IPS-11a (cell line): ENCODE results near the gene ROCK2.

ENCODE experiments used
- H3K4me3 ChIP-seq: one replicate; pipeline ENCODE4 v1.5.1; 2013; ENCODE audit warnings: low read depth, low read length, control low read depth

The ROCK2 gene

DNA sequence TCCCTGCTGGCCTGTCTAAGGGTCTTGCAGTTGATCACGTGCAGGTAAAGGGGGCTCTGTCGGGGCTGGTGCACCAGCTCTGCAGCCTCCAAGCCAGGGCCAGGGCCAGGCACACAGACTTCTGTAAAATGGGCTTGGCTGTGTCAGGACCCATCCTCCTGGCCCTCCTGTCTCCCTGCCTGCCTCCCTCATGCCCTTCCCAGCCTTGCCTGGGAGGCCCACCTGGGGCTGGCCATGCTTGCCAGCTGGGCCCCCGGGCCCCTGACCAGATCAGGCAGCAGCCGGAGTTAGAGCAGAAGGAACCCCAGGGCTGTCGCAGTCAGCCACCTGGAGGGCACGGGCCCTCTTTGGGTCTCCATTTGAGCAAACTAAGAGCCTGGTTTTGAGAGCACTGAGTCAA is 187.1 kb downstream of the ROCK2 start:
- no peak overlapping the region for H3K4me3 ChIP-seq

DNA sequence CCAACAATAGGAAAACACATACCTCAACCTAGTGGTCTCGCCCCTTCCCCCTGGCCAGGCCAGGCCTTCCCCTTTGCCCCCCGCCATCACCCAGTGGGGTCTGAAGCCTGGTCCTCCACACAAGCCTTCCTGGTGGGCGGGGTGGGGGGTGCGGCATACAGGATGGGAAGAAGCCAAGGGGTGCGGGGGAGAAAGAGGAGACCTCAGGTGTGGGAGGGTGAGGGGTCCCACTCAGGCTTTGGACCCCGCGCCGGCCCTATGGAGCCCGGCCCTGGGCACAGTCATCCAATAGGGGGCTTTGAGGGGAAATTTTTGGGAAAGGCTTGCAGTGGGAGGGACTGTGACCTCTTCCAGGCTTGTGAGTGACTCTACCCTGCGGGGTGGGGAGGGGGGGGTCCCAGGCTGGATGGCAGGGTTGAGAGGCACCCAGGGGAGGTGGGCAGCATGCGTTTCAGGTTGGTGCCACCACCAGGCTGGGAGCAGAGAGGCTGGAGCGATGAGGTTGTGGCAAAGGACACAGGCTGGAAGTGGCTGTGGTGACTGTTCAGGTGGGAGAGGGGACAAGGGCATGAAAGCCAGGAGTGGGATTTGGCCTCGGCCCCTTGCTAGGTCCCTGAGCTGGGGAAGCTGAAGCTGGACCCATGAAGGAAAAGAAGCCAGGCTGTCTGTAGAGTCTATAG is 187.9 kb downstream of the ROCK2 start:
- H3K4me3 ChIP-seq, result no peak overlapping the region

DNA sequence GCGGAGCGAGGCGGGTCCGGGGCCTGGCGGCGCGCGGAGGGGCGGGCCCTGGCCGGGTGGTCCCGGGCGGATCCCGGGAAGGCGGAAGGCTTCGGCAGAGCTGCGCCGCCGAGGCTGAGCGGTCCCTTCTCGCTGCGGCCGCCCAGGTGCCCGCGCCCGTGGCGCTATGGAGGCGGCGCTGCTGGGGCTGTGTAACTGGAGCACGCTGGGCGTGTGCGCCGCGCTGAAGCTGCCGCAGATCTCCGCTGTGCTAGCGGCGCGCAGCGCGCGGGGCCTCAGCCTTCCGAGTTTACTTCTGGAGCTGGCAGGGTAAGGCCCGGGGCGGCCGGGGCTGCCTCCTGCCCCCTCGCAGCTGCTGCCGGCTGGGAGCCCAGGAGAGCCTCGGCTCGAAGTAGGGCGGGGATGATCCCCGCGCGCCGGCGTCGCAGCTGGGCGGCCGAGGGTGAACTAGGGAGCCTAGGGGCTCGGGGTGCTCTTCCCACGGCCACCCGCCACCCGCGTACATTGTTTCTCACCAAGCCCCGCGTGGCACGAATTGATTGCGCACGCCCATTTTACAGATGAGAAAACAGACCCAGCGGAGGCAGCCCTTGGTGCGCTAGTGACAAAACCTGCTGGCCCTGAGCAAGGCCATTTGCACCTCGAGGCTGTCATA is 188.9 kb downstream of the ROCK2 start, which contains the start of gene SLC66A3:
Gene SLC66A3 (plus strand): TSS at position 87 of the 655 bp plus-strand sequence. CDS start 80 bp downstream, at position 167.
- peak within 1 kb of the TSS; percentile 48 for H3K4me3 ChIP-seq

DNA sequence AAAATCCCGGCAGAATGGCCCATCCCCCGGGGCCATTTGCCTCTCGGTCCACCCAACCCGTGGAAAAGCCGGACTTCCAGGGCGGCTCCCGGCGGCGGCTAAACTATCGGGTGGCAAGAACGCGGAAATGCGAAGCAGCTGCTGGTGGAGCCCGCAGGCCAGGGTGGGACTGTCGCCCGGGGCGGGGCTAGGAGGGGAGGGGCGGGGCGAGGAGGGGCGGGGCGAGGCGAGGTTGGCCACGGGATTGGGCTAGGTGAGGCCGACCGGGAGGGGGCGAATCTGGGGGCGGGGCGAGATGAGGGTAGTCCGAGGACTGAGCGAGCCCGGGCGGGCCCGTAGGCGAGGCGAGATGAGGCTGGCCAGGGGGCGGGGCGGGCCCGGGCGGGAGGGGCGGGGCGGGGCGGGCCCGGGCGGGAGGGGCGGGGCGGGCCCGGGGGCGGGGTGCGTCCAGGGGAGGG is 189.5 kb downstream of the ROCK2 start:
- no peak overlapping the region for H3K4me3 ChIP-seq

DNA sequence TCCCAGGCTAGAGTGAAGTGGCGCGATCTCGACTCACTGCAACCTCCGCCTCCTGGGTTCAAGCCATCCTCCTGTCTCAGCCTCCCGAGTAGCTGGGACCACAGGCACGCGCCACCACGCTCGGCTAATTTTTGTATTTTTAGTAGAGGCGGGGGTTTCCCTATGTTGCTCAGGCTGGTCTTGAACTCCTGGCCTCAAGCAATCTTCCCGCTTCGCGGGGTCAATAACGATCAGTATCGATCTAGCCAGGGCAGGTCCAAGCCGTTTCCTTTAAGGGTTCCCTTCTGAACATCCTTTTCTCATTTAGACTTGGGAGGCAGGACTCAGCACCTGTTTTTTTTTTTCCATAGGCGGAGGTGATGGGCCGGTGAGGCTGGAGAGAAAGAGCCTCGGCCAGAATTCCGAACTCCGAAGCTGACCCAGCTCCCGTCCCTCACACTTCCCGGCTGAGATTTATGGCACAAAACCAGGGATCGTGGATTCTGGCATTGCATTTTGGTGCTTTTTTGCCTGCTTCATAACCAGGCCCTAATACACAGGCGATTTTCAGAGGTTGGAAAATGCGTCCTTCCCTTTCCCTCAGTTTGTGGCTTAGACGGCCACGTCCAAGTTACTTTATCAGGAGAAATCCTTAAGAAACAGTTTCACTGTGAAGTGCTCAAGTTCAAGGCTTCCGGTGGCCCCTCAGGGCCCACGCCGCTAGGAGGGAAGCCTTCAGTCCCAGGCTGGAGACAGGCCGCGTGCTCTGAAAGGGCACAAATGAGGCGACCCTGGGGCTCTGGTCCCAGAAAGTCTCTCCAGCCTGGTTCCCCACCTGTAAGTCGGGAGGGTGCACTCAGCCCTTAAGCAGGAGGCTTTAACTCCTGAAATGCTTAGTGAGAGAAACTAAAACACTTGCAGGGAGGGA is 190.2 kb downstream of the ROCK2 start:
- no peak overlapping the region for H3K4me3 ChIP-seq

DNA sequence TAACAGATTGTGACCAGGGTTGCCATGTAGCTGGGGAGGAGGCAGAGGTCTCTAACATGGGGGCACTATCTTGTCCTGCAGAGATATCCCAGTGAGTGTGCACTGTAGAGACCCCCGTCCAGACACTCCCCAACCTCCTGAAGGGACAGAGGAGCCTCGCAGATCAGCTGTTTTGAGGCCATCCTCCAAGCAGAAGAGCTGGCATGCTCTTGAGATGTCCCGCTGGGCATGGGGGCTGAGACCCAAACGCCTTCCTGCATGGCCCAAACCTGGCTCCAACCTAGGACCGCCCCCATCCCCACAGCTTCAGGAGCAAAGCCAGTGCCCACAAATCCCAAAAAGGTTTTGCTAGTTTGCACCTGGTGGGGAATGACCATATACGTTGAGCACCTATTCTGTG is 191.8 kb downstream of the ROCK2 start:
- no peak overlapping the region for H3K4me3 ChIP-seq

DNA sequence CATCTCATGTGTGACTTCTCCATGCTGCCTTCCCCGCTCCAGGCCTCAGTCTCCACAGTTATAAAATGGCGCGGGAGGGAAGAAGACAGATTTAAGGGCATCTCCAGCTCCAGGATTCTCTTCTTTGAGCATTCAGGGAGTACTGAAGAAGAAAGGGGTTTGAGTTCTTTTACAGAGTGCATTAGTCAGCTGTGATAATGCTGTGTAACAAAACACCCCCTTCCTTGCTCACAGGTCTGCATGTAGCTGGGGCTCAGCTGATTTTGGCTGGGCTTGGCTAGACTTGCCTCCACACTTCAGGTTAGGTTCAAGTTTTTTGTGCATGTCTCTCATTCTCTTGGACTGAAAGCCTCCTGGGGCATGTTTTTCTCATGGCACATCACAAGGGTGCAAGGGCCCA is 197.2 kb downstream of the ROCK2 start:
- H3K4me3 ChIP-seq, result no peak overlapping the region

DNA sequence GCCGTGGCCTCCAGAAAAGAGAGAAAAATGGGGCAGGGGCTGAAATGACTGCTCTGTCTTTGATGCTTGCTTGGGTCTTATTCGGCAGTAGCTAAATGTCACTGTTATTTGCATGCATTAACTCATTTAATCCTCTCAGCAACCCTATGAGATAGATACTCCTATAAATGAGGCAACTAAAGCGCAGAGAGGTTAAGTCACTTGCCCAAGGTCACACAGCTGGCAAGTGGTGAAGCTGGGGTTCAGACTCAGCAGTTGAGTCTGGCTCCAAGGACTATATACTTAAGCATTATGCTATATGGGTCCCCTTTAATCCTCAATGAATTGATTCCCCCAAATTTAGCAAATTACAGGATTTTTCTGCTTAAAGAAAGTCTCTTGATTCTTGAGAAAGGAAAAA is 198.4 kb downstream of the ROCK2 start:
- H3K4me3 ChIP-seq, result no peak overlapping the region

DNA sequence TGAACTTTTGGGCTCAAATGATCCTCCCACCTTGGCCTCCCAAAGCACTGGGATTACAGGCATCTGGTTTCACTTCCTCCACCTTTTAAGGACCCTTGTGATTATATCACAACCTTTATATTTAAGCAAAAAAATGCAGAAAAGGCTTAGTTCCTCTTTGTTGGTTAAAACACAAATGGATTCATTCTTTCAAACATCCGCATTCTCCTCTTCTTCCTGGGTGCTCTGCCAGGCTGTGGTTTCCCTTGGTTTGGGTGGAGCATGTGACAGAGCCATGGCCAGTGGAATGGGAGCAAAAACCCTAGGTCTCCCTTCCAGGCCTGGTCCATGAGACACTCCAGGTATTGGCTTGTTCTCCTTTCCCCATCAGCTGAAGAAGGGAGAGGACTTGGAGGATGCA is 199.1 kb downstream of the ROCK2 start:
- H3K4me3 ChIP-seq, result no peak overlapping the region

DNA sequence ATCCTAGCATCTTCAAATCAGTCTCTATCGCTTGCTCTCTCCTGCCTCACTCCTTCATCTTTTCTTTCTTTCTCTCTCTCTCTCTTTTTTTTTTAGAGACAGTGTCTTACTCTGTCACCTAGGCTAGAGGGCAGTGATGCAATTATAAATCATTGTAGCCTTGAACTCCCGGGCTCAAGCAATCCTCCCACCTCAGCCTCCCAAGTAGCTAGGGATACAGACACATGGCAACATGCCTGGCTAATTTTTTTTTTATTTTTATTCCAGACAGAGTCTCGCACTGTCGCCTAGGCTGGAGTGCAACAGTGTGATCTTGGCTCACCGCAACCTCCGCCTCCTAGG is 199.7 kb downstream of the ROCK2 start:
- no peak overlapping the region for H3K4me3 ChIP-seq

DNA sequence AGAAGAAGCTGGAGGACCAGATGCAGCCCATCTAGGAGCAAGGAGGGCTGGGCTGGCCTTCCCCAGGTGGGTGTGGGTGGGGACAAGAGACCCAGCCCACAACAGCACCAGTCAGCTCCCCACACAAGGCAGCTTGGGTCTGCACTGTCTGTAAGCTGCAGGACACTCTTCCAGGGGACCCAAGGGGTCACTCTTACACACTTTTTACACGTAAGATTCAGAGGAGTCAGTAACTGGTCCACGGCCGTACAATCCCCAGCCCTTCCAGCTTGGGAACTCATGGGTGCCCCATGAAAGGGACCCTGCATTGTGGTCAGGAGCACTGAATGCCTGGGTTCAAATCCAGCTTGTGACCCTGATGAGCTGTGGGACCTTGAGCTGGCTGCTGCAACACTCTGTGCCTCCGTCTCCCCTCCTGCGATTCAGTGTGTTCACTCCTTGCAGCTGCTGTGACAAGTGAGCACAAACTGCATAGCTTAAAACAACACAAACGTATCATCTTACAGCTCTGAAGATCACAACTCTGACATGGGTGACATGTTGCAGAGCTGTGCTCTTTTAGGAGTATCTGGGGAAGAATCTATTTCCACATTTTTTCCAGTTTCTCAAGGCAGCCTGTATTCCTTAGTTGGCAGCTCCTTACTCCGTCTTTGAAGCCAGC is 200.2 kb downstream of the ROCK2 start:
- H3K4me3 ChIP-seq, result no peak overlapping the region

DNA sequence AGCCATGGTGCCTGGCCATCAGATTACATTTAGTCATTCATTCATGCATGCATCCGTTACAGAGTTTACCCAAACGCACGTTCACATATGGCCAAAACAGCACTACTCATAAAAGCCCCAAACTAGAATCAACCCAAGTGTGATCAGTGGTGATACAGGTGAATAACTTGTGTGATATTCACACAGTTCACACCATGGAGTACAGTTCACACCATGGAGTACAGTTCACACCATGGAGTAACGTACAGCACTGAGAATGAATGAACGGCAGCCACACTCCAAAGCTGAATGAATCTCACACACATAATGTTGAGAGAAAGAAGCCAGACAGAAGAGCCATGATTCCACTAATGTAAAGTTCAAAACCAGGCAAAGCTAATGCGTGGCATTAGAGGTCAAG is 201.4 kb downstream of the ROCK2 start:
- H3K4me3 ChIP-seq, result no peak overlapping the region

DNA sequence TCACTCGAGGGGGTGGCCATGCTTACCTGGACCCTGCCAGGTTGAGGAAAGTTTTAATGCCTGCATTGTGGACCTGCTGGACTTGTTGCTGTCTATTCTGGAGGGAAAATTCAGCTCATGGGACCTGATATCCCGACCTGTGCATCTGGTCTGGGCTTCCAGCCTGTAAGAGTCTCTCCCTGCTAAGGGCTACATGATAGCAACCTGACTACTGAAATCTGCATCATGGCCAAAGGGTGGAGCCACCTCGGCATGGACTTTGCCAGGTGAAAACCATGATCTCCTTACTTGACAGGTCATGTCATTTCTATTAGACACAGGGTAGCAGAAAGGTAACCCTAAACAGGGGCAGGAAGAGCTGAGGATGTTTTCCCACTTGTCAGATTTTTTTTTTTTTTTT is 202.1 kb downstream of the ROCK2 start:
- H3K4me3 ChIP-seq, result no peak overlapping the region

DNA sequence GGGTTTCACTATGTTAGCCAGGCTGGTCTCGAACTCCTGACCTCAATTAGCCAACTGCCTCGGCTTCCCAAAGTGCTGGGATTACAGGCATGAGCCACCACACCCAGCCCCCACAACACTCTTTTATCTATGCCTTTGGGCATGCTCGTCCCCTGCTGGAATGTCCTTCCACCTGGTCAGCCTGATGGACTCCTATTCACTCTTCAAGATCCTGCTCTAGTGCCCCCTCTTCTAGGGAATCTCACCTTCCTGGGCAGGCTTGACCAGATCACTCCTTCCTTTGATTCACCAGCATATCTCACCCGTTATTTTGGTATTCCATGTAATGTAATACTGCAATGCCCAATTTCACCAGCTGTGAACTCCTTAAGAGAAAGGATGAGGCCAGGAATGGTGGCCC is 203.1 kb downstream of the ROCK2 start:
- H3K4me3 ChIP-seq, result no peak overlapping the region

DNA sequence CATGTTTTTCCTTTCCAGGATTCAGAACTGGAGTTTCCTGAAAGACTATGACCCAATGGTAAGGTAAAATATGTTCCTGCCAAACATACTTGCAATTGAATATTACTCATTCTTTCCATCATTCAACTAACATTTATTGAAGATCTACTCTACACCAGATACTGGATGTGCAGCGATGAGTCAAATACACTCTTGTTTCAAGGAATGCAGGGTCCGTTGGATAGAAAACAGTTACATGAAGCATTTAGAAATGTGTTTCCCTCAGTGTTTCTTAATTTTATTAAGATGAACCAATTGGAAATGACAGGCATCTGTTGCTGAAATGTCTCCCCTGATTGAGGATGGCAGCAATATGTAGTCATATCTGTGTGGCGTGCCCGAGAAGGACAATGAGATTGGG is 203.9 kb downstream of the ROCK2 start:
- no peak overlapping the region for H3K4me3 ChIP-seq

DNA sequence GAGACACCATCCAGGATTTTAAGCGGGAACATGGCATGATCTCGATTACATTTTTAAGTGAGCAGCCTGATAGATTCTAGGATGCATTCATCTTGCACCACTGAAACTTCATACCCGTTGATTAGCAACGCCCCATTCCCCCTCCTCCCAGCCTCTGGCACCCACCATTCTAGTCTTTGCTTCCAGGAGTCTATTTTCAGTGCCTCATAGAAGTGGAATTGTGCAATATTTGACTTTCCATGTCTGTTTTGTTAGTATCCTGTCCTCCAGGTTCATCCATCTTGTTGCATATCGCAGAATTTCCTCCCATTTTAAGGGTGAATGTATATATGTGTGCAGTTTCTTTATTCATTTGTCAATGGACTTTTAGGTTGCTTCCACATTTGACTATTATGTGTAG is 210.1 kb downstream of the ROCK2 start:
- no peak overlapping the region for H3K4me3 ChIP-seq

DNA sequence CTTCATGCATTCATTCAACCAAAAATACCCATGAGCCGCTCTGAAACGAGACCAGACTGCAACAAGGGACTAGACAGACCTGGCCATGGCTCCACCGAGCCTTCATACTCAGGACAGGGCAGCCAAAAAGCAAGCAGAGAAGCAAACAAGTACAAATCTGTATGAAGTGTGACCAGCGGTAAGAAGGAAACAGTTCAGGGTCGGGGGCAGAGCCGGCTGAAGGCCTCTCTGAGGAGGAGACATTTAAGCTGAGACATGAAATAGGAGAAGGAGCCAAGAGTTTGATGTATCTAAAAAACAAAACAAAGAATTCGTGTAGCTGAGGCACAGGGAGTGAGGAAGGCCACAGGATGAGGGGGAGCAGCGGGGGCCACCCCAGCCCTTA is 210.5 kb downstream of the ROCK2 start:
- H3K4me3 ChIP-seq, result no peak overlapping the region

DNA sequence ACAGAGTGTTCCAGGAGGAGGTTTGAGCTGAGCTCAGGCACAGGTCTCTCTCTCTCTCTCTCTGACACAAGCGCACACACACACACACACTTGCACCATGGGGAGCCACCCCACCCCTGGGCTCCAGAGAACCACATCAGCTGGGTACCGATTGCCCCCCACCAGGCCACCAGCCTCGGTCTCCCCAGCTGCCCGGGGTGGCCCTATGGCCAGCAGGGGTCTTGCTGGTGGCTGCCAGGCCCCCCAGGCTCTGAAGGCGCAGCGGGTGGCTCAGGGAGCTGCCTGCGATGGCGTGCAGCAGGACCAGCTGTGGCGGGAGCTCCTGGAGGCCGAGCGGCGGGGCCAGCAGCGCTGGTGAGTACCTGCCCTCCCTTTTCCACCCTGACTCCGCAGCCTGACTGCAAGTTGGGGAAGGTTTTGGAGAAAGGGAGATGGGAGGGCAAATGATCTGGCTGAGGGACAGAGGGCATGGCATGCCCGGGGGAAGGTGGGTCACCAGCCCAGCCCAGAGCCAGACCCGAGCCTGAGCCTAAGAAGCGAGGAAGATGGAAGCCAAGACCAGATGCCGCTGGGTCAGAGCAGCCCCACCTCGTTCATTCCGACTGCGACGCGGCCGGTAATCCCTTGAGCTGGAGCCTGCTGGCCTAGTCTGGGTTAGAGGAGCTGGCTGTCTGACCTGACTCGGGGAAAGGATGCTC is 211.0 kb downstream of the ROCK2 start:
- peak overlapping the region; percentile 10 for H3K4me3 ChIP-seq

DNA sequence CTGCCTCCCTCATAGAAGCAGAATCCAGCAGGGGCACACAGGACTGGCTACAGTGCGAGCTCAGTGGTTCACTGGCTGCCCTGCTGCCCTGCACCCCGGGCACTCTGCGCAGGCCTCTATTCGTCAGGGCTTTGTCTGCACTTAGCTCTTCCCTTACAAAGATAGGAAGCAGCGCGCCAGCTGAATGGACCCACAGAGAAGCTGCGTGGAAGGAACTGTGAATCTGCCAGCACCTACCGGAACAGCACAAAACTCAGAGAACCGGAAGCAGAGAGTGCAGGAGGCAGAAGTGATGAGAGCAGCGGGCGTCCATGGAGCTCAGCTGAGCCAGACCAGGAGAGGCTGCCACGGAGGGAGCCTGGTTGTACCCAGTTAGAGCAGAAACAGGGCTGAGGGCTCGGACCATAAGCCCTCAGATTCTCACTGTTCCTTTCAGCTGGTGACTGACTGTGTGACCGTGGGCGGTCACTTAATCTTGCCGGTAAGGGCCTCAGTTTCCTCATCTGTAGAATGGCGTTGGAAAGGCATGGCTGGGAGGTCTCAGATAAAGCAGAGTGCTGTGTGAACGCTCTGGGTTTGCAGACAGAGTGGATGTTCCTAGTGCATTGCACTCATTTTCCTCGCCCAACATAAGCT is 212.3 kb downstream of the ROCK2 start:
- no peak overlapping the region for H3K4me3 ChIP-seq
